ENCODE results near the gene QRICH2. TPM values are rescaled to one million over a fixed set of nuclear protein-coding genes. Genes with fewer than 3 reads are reported as not detected.
"Not testable (repeated sequence)": the region's sequence is repeated elsewhere in the genome, so short reads cannot be mapped to it uniquely, and the experiment has no call there.

QRICH2 gene
- total RNA-seq, 1 donor from 2014 or later = 2.1 TPM

DNA sequence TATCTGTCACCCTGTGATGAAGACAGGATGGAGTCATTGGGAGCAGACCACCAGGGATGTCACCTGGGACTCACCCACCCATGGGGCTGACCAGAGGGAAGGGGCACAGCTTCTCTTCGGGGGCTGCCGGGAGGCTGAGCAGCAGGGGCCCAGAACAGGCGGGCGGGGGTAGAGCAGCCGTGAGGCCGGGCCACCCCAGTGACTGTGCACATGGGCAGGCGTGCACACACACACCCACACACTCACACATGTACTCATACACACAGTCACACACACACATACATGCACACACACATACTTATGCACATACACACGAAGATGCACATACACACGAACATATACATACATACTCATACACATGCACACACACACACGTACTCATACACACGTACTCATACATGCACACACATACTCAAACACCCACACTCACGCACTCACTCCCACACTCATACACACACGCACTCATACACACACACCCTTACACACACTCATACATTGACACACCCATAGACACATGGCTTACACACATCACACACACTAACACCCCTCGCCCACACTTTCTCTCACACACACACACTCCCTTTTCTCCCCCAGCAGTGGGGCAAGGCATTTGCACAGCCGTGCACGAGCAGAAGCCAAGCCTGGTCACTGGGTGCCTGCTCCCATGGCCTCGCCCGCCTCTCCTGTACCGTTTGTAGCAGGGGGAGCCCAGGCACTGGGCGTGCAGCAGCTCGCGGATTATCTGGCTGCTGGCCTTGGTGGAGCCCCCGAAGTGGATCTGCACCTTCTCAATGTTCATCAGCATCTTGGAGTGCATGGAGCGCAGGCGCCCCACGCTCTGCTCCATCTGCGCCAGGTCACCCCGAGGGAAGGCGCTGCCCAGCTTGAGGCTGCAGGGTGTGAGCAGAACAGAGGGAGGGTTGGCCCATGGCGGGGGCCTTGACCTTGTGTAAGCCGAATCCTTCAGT, 30.5 kb downstream of the QRICH2 start:
- DNase-seq = no peak

DNA sequence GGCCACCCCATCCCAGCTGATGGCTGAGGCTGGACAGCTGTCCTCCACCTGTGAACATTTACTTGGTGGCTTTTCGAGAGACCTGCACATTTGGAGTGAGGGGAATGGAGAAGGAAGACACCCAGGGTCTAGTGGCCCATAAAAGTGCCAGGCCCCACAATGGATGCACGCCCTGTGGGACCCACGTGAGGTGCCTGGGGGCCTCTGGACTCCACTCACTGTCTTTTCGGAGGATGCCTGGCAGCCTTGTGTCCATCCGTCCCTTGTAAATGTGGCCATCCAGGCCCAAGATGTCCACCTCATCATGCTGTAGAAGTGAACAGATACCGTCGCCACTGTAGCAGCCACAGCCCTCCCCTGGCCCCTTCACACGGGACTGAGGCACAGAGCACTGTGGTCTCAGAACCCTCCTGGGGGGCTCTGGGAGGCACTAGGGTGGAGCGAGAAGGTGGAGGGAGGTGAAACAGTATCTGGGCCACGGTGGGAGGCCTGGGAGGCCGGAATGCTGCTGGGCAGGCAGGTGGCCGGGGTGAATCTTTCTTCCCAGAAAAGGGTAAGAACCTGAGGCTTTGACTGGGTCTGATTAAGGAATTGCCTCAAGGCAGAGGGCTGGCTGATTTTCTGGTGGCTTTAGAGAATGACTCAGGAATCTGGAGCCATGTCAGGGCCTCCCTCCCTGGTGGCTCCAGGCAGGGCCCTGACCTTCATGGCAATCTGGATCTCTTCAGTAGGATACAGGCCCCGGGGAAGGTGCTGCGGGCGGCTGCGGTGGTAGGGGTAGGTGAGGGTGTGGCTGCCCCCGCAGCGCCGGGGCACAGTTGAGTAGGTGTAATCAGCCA, 31.4 kb downstream of the QRICH2 start:
- no peak for DNase-seq

DNA sequence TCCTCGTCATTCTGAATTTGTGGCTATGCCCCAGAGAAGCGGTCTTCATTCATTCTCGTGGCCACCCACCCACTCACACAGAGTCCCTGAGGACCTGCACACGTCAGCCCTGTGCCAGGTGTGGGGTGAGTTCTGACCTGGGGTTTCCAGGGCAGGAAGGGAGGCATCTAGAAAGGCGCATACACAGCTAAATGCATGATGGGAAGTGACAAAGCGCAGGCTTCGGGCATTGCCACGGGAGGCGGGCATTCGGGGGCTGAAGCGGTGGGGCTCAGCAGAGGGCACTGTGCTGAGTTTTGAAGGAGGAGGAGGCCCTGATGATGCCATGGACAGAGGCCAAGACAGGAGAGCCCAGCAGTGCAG, 32.0 kb downstream of the QRICH2 start:
- DNase-seq = no peak

DNA sequence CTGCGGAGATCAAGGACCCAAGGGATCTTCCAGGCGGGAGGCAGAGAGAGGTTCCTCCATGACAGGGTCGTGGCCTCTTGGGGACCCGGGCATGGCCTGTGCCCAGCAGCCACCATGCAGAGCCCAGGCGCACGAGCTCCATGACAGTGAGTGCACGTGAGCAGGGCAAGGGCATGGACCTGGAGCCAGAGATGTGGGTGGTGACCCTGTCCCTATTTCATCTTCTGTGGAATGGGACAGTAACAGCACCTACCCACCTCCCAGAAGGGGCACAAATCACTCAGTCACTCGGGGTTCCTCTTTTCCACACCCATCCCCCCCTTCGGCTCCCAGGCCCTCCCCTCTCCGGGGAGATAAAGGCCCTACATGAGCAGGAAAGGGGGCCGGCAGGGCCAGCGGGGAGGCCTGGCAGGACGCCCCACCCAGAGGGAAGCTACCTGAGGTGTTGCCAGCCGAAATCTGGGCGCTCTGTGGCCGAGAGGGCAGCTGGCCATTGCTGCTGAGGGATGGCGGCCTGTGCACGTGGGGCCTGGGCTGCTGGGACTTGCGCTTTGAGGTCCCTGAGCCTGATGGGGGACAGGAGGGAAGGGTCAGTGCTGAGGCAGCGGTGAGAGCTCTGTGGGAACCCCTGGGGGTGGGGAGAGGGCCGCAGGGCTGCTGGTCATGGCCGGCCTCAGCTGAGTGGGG, 32.6 kb downstream of the QRICH2 start:
- DNase-seq = no peak

DNA sequence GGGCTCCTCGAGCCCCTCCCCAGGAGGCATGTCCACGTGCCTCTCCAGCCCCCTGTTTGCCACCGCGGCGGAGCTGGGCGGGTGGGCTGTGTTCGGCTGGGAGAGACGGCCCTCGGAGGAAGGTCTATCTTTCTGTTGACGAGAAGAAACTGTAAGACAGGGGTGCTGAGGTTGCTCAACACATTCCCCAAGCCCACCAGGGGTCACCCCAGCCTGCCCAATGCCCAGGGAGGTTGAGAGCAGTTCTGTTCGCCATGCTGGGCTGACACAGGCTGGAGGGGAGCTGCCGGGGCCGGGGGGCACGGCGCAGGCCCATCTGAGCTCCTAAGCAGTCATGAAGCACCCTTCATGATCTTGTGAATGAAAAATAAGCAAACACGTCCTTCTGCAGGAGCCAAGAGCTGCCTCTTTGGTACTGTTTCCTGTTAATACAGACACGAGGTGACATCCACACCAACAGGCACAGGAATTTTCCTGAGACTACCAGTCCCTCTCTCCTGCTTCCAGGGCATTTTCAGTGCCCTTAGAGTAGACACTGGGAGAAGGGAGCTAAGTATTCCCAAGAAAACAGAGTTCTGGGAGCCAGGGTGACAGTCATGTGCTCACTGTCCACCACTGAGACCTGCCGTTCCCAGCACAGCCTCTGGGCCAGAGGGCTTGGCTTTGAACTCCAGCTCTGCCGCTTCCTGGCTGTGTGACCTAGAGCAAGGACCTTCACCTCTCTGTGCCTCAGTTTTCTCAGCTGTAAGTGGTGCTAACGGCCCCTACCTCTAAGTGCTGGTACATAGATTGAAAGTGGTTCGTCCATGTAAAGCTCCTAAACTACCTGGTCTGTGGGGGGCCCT, 33.7 kb downstream of the QRICH2 start:
- DNase-seq = no peak

DNA sequence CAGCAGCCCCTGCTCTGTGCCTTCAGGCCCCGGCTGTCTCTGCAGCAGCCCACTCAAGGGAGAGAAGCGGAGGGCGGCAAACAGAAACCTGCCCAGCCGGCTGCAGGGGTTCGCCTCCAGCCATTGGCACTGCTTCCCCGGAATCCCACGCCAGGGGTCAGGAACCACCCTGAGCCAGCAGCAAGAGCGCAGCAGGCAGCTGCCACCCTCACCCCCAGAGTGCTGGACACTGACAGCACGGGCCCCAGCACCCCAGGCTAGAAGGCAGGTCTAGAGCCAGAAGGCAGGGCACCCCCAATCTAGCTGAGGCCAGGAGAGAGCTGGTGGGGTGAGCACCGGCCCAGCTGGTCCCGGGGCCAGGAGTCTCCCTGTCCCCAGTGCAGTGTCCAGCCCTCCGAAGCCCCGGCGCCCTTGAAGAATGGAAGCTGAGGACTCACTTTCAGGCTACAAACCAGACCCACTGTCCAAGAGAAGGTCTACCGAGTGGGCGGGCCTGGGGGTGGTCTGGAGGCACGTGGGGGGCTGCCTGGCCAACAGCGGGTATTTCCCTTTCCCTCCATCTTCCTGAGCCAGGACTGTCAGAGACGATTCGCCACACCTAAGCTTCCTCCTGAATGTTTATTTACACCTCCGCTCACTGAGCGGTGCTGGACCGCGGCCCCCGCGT, 34.5 kb downstream of the QRICH2 start:
- no peak for DNase-seq

DNA sequence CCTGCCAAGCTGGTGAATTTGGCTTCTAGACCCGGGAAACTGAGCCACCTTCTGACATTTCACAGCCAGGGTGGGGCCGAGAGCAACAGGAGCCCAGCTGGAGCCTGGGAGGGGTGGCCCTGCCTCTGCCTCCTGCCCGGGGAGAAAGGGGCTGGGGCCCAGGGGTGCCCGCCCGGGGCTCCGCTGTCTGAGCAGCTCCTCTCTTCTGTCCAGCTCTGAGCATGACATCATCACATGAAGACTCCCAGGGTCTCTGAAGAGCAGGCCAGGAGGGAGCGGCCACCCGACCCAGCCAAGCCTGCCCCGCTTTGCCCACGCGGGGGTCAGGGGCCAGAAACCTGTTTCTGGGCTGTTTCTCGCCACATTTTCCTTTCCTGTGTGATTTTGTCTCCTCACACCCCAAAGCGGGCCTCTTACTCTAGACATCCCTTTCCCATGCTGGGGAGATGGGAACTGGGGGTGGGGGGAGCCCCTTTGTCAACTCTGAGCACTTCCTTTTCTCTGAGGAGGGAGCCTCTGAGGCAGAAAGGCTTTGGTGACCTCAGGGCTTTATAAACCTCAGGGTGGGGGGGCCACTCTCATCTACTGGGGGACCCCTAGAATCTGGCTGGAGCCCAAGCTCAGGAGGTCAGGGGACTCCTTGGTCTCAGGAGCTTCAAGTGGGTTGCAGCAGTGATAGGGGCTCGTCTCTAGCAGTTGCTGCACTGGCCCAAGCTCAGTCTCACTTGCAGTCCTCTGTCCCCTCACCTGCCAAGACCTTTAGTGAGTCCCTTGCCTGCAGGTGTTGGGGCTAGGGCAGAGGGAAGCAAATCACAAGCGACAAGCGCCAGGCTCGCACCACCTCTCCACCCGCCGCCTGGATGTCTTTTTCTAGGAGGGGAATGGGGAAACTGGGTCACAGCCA, 35.3 kb downstream of the QRICH2 start:
- no peak for DNase-seq

DNA sequence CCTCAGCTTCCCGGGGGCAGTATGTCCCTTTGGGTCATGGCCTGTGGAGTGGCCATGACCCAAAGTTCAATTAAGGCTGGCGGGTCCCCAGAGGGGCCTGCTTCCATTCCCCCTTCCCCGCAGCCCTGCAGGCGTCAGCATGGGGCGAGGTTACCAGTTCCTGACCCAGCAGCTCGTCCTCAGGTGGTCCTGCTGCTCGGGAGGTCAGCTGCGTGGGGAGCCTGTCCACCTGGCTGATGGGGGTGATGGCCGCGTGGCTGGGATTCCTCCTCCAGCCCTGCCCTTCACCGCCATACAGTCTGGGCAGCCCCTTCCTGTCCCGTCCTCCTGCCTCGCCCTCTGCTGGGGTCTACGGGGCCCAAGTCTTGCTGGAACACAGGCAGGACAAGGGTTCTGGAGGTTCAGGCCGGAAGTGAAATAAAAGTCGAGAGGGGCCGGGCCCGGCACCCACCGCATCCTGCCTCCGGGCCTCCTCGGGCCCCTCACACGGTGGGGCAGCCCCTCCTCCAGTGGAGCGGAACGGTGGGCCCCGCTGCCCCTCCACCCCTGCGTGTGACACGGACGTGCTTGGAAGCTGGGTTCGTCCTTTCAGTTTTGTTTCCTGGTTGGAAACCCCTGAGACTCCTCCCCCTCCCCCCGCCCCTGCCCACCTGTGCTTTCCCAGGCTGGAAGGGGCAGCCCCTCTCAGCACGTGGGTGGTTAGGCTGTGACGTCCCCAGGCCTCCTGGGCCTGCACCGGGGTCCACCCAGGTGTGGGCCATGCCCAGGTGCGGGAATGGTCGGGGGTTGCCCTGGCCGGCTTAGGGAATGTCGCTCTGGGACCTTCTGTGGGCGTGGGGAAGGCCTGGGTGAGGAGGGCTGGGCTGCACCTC, 36.2 kb downstream of the QRICH2 start:
- DNase-seq = peak; percentile 63

DNA sequence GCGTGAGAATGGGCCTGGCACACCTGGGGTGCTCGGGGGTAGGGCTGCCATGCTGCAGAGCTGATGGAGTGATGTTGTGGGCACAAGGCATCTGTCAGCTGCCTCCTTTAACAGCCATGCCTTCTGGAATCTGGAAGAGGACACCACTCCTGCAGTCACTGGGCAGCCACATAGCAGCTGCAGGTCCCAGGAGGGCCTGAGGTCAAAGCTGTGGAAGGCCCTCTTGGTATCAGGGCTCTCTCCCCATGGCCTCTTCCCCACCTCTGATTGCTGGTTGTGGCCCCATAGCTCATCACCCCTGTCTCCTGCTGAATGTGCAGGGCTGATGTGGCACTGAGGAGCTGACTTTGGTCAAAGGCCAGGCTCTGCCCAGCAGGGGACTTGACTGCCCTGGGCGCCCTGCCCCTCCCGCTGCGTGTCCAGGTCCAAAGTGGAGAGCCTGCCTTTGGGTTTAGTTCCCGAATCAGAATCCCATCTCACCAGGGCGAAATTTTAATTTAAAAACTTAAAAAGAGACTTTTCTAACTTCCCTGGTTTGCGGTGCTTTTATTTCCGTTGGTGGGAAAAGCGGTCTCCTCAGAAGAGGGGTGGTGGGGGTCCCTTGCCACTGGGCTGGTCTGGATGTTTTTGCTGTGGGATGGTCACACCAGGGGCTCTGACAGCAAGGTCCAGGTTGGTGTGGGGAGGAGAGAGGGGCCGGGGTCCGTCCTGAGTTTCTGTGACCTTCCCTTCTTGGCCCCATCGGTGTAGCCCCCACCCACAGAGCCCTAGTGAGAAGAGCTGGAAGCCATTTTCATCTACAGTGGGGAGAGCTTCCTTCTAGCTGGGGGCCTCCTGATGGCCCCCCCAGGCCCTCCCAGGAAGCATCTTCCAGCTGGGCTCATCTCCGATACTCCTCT, 37.1 kb downstream of the QRICH2 start:
- no peak for DNase-seq

DNA sequence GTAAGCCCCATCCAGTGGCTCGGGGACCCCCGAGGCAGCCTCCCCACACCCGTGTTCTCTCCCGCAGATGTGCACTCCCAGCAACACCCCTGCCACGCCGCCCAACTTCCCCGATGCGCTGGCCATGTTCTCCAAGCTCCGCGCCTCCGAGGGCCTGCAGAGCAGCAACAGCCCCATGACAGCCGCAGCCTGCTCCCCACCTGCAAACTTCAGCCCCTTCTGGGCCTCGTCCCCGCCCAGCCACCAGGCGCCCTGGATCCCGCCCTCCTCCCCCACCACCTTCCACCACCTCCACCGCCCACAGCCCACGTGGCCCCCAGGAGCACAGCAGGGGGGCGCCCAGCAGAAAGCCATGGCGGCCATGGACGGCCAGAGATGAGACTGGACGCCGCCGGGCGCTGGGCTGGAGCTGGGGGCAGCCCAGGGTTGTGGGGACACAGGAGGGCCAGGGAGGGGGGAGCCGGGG, 37.9 kb downstream of the QRICH2 start:
- no peak for DNase-seq

DNA sequence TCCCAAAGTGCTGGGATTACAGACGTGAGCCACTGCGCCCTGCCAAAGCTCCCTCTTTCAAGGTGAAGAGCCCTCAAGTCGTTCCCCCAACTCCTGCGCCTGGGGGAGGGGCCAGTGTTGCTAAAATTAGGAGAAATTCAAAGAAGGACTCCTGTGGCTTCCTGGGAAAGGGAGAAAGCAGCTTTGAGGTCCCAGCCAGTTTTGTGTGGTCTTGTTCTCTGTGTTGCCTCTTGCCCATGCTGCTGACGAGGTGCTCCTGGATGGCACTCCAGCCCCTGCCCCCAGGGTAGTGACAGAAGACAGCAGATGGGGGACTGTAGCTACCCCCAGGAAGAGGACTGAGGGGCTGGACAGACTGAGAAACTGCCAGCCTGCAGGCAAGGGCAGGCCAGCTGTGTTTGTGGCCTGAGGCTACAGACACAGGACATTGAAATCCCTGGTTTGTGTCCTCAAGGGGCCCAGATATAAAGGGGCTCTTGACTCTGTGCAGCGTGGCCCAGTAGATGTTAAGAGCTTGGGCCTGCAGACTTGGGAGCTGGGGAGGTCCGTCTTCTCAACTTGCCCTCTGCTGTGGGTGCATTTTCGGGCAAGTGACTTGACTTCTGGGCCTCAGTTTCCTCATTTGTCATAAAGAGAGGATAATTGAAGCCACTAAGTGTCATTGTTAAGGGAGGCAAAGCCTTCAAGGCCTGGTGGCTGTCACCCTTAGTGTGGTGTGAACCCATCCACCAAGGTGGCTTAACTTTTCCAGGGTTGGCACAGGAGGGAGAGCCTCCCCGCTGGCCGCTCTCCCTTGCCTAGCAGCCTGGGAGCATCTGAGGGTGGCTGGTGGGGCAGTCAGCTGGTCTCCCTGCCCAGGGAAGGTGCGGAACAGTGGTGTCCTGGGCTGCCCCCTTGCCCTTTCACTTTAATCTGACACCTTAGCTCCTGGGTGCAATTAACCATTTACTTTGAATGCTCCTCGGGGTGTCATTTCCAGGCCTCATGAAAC, 38.8 kb downstream of the QRICH2 start:
- no peak for DNase-seq

DNA sequence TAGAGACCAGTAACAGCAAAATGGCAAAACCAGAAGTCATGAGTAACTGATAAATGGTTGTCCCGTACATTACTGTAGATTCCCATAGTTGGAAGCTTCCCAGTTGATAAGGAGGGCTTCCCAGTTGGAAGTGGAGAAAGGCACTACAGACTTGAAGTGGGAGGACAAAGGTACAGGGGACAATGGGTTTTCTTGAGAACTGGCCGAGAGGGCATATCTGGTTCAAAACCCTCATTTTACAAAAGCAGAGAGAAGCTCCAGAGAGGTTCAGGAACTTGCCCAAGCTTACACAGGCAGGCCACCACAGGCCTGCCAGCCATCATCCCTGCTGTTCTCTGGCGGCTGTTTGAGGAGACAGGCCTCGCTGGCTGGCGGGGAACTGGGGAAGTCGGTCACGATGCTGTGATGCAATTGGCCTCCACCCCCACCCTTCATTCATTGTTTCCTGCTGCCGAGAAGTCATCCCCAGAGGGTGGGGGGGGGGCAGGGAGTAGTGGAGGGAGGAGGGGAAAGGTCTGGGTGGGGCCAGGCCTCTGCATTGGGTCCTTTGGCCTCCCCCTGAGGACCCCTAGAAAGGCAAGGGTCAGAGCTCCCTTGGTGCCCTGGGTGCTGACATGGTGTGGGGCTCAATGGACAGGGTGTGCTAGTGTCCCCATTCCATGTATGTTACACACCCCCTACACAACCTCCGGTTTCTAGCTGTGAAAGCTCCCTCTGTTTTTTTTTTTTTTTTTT, 39.9 kb downstream of the QRICH2 start:
- peak; percentile 52 for DNase-seq

DNA sequence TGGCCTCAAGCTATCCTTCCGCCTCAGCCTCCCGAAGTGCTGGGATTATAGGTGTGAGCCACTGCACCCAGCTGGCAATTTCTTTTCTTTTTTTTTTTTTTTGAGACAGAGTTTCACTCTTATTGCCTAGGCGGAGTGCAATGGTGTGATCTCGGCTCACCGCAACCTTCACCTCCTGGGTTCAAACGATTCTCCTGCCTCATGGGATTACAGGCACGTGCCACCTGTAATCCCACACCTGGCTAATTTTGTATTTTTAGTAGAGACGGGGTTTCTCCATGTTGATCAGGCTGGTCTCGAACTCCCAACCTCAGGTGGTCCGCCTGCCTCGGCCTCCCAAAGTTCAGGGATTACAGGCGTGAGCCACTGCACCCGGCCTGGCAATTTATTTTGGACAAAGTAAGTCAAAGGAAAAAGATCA, 40.5 kb downstream of the QRICH2 start:
- not testable (repeated sequence) for DNase-seq

DNA sequence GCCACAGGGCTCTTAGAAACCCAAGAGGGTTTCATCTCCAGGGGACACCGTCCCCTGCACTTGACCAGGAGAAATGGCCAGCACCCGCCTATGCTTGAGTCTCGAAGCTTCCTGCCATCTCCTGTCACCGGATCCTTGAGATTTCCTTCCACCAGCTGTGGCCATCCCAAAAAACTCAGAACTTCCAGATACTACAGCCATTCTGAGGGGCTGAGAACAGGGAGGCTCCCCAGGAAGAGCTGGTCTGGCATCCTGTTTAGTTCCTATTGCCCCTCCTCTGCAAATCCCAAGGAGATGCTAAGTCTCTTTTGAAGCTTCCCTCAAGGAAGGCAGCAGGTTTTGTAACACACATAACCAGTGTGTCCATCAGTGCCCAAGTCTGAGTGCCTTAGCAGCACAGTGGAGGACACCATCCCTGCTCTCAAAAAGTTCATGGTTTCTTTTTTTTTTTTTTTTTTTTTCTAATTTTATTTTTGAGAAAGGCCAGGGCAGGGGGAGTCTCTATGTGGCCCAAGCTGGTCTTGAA, 41.0 kb downstream of the QRICH2 start:
- no peak for DNase-seq

DNA sequence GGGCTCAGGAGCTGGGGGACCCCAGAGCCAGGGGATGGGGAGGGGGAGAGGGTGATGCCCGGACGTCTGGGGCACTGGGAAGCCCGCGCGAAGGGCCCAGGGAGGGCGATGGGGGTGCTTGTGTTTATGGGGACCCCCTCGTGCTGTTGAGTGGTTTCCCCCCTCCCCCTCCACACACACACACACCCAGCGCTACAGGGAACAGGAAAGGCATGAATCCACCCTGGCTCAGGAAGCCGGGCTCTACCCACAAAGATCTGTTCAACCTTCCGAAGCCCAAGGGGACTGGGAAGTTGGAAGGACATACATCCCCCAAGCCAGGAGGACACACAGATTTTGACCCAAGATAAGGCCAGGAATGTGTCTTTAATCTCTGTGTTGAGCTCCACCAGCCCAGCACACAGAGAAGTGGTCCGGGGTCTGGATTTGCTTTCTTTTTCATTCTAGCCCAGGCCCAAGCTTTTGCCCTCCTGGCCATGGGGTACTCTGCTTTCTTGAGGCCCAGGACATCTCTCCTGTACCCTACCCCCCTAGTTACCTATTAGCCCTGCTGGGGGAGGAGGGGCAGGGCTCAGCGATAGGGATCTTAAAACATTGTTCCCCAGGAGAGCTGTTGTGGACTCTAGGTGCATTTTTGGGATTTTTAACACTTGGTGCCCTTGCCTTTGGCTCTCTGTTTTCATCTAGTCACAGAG, 41.7 kb downstream of the QRICH2 start:
- peak; percentile 45 for DNase-seq
